ENCODE measurements around the gene ADRA2B. TPM values are rescaled to one million over a fixed set of nuclear protein-coding genes. Genes with fewer than 3 reads are reported as not detected.

The ADRA2B gene
- polyA plus RNA-seq, 4 donors, result 0.69 to 1.5 TPM; not detected in 2

DNA sequence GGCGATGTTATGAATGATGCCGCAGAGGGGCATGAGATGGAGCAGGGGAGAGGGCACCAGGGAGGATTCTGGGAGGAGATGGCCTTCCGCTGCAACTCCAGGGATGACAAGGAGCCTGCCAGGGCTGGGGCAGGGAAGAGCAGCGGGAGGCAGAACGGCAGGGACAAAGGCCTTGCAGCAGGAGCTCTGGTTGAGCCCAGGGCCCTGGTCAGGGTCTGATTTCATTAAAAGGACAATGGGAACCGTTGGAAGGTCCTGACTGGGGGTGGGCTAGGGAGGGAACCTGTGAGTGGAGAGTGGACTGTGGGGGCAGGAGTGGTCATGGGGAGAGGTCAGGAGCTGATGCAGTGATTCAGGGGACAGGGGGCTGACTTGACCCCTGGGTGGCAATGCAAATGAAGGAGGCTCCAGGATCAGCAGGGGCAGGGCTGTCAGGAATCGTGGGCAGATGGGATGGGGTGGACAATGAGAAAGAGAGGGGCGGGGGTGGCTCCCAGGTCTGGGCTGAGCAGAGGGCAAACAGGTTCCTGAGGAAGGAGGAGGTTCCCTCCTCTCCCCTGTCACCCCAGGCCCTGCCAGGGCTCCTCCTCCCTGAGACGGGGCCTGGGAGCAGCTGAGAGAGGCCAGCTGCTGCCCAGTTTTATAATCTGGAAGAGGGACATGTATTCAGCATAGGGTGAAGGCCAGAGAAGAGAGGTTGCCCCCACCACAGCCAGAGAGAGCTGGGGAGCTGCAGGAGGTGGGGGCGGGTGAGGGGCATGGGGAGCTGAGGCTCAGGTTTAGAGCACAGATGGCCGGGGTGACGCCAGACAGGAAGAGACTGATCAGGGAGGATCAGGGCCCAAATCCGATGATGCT lies 36.2 kb upstream of the ADRA2B start:
- no peak overlapping the region for H3K4me3 ChIP-seq (ENCODE audit: low read depth in 1 of 3, low read length in 3 of 3)
- no peaks in the 10 kb centered on the region for H3K9me3 ChIP-seq (ENCODE audit: control insufficient read depth in 2 of 2, insufficient read depth in 1 of 2, low read depth in 1 of 2, low read length in 1 of 2)
- H3K36me3 ChIP-seq (ENCODE audit: control insufficient read depth in 3 of 3, insufficient read depth in 2 of 3, low read depth in 1 of 3, low read length in 3 of 3), result no peaks in the 10 kb centered on the region
- DNase-seq (no peak), FAIRE-seq (no peak)
- H3K27ac ChIP-seq (ENCODE audit: low read depth in 1 of 3, low read length in 2 of 3), result no peak overlapping the region
- WGBS, 3 donors, result 75 to 81% (median 80%) methylated on average over 13 of the region's 13 CpGs
- H3K27me3 ChIP-seq (ENCODE audit: control insufficient read depth in 3 of 3, insufficient read depth in 3 of 3, low read length in 3 of 3), result no peaks in the 10 kb centered on the region
- peaks cover 0 to 7% (median 0%) of the 10 kb centered on the region in 3 donors for H3K4me1 ChIP-seq (ENCODE audit: control insufficient read depth in 3 of 3, insufficient read depth in 2 of 3, low read depth in 1 of 3, low read length in 2 of 3)

- no peak for FAIRE-seq
Measured at GRCh38 chr2:96151595-96152303, 35.4 kb upstream of the ADRA2B start.

GRCh38 chr2:96150791-96151594 lies 34.6 kb upstream of the ADRA2B start:
- FAIRE-seq (no peak), DNase-seq (no peak)
- 92 to 95% (median 93%) methylated on average over 14 of the region's 14 CpGs for WGBS, 3 donors
- no peaks in the 10 kb centered on the region for H3K9me3 ChIP-seq (ENCODE audit: control insufficient read depth in 2 of 2, insufficient read depth in 1 of 2, low read depth in 1 of 2, low read length in 1 of 2)
- H3K27me3 ChIP-seq (ENCODE audit: control insufficient read depth in 3 of 3, insufficient read depth in 3 of 3, low read length in 3 of 3), result no peaks in the 10 kb centered on the region
- no peak overlapping the region for H3K4me3 ChIP-seq (ENCODE audit: low read depth in 1 of 3, low read length in 3 of 3)
- H3K27ac ChIP-seq (ENCODE audit: low read depth in 1 of 3, low read length in 2 of 3), result no peak overlapping the region
- peaks cover 0 to 19% (median 0%) of the 10 kb centered on the region in 3 donors for H3K4me1 ChIP-seq (ENCODE audit: control insufficient read depth in 3 of 3, insufficient read depth in 2 of 3, low read depth in 1 of 3, low read length in 2 of 3)
- no peaks in the 10 kb centered on the region for H3K36me3 ChIP-seq (ENCODE audit: control insufficient read depth in 3 of 3, insufficient read depth in 2 of 3, low read depth in 1 of 3, low read length in 3 of 3)

More at GRCh38 chr2:96151595-96152303, 35.4 kb upstream of the ADRA2B start:
- H3K36me3 ChIP-seq (ENCODE audit: control insufficient read depth in 3 of 3, insufficient read depth in 2 of 3, low read depth in 1 of 3, low read length in 3 of 3), result no peaks in the 10 kb centered on the region
- WGBS, 3 donors, result 86 to 90% (median 86%) methylated on average over 9 of the region's 9 CpGs
- no peak for DNase-seq
- peaks cover 0 to 11% (median 0%) of the 10 kb centered on the region in 3 donors for H3K4me1 ChIP-seq (ENCODE audit: control insufficient read depth in 3 of 3, insufficient read depth in 2 of 3, low read depth in 1 of 3, low read length in 2 of 3)
- H3K4me3 ChIP-seq (ENCODE audit: low read depth in 1 of 3, low read length in 3 of 3), result no peak overlapping the region
- no peaks in the 10 kb centered on the region for H3K27me3 ChIP-seq (ENCODE audit: control insufficient read depth in 3 of 3, insufficient read depth in 3 of 3, low read length in 3 of 3)
- no peaks in the 10 kb centered on the region for H3K9me3 ChIP-seq (ENCODE audit: control insufficient read depth in 2 of 2, insufficient read depth in 1 of 2, low read depth in 1 of 2, low read length in 1 of 2)
- H3K27ac ChIP-seq (ENCODE audit: low read depth in 1 of 3, low read length in 2 of 3), result no peak overlapping the region

GRCh38 chr2:96150007-96150640 lies 33.8 kb upstream of the ADRA2B start:
- FAIRE-seq, result no peak
- no peak overlapping the region for H3K27ac ChIP-seq (ENCODE audit: low read depth in 1 of 3, low read length in 2 of 3)
- H3K27me3 ChIP-seq (ENCODE audit: control insufficient read depth in 3 of 3, insufficient read depth in 3 of 3, low read length in 3 of 3), result no peaks in the 10 kb centered on the region
- 92 to 98% (median 95%) methylated on average over 6 of the region's 6 CpGs for WGBS, 3 donors
- H3K4me1 ChIP-seq (ENCODE audit: control insufficient read depth in 3 of 3, insufficient read depth in 2 of 3, low read depth in 1 of 3, low read length in 2 of 3), result peaks cover 0 to 25% (median 0%) of the 10 kb centered on the region in 3 donors
- H3K4me3 ChIP-seq (ENCODE audit: low read depth in 1 of 3, low read length in 3 of 3), result no peak overlapping the region
- DNase-seq, result no peak
- H3K9me3 ChIP-seq (ENCODE audit: control insufficient read depth in 2 of 2, insufficient read depth in 1 of 2, low read depth in 1 of 2, low read length in 1 of 2), result no peaks in the 10 kb centered on the region
- H3K36me3 ChIP-seq (ENCODE audit: control insufficient read depth in 3 of 3, insufficient read depth in 2 of 3, low read depth in 1 of 3, low read length in 3 of 3), result no peaks in the 10 kb centered on the region

- Histone ChIP-seq H3K4me3 (ENCODE audit: low read depth in 1 of 3, low read length in 3 of 3) (no peak overlapping the region), H3K27me3 (ENCODE audit: control insufficient read depth in 3 of 3, insufficient read depth in 3 of 3, low read length in 3 of 3) (peaks cover 0 to 5% (median 0%) of the 10 kb centered on the region in 3 donors), H3K4me1 (ENCODE audit: control insufficient read depth in 3 of 3, insufficient read depth in 2 of 3, low read depth in 1 of 3, low read length in 2 of 3) (peaks cover 0 to 31% (median 0%) of the 10 kb centered on the region in 3 donors), H3K36me3 (ENCODE audit: control insufficient read depth in 3 of 3, insufficient read depth in 2 of 3, low read depth in 1 of 3, low read length in 3 of 3) (peaks cover 0 to 5% (median 0%) of the 10 kb centered on the region in 3 donors), H3K9me3 (ENCODE audit: control insufficient read depth in 2 of 2, insufficient read depth in 1 of 2, low read depth in 1 of 2, low read length in 1 of 2) (no peaks in the 10 kb centered on the region), H3K27ac (ENCODE audit: low read depth in 1 of 3, low read length in 2 of 3) (peak overlapping the region in 2 of 3 donors; percentile 34 to 89)
- FAIRE-seq, result no peak
- peak; percentile 77 to 80 for DNase-seq
- WGBS, 3 donors, result 27 to 33% (median 30%) methylated on average over 23 to 29 of the region's 29 CpGs
Measured at GRCh38 chr2:96148410-96149217, 32.2 kb upstream of the ADRA2B start.

- H3K27ac ChIP-seq (ENCODE audit: low read depth in 1 of 3, low read length in 2 of 3), result peak overlapping the region in 1 of 3 donors; percentile 89
- H3K36me3 ChIP-seq (ENCODE audit: control insufficient read depth in 3 of 3, insufficient read depth in 2 of 3, low read depth in 1 of 3, low read length in 3 of 3), result peaks cover 0 to 7% (median 0%) of the 10 kb centered on the region in 3 donors
- H3K4me1 ChIP-seq (ENCODE audit: control insufficient read depth in 3 of 3, insufficient read depth in 2 of 3, low read depth in 1 of 3, low read length in 2 of 3), result peaks cover 0 to 31% (median 0%) of the 10 kb centered on the region in 3 donors
- no peak for DNase-seq
- no peak for FAIRE-seq
- no peak overlapping the region for H3K4me3 ChIP-seq (ENCODE audit: low read depth in 1 of 3, low read length in 3 of 3)
- peaks cover 0 to 5% (median 0%) of the 10 kb centered on the region in 3 donors for H3K27me3 ChIP-seq (ENCODE audit: control insufficient read depth in 3 of 3, insufficient read depth in 3 of 3, low read length in 3 of 3)
- H3K9me3 ChIP-seq (ENCODE audit: control insufficient read depth in 2 of 2, insufficient read depth in 1 of 2, low read depth in 1 of 2, low read length in 1 of 2), result no peaks in the 10 kb centered on the region
- 75 to 77% (median 77%) methylated on average over 9 of the region's 9 CpGs for WGBS, 3 donors
Measured at GRCh38 chr2:96147593-96148201, 31.3 kb upstream of the ADRA2B start.

GRCh38 chr2:96146881-96147592 lies 30.7 kb upstream of the ADRA2B start:
- H3K36me3 ChIP-seq (ENCODE audit: control insufficient read depth in 3 of 3, insufficient read depth in 2 of 3, low read depth in 1 of 3, low read length in 3 of 3), result peaks cover 0 to 9% (median 0%) of the 10 kb centered on the region in 3 donors
- H3K27me3 ChIP-seq (ENCODE audit: control insufficient read depth in 3 of 3, insufficient read depth in 3 of 3, low read length in 3 of 3), result peaks cover 0 to 5% (median 0%) of the 10 kb centered on the region in 3 donors
- no peaks in the 10 kb centered on the region for H3K9me3 ChIP-seq (ENCODE audit: control insufficient read depth in 2 of 2, insufficient read depth in 1 of 2, low read depth in 1 of 2, low read length in 1 of 2)
- no peak for FAIRE-seq
- H3K27ac ChIP-seq (ENCODE audit: low read depth in 1 of 3, low read length in 2 of 3), result peak overlapping the region in 2 of 3 donors; percentile 58 to 89
- H3K4me3 ChIP-seq (ENCODE audit: low read depth in 1 of 3, low read length in 3 of 3), result no peak overlapping the region
- WGBS, 3 donors, result 75 to 78% (median 78%) methylated on average over 9 of the region's 9 CpGs
- DNase-seq, result no peak
- peaks cover 0 to 31% (median 0%) of the 10 kb centered on the region in 3 donors for H3K4me1 ChIP-seq (ENCODE audit: control insufficient read depth in 3 of 3, insufficient read depth in 2 of 3, low read depth in 1 of 3, low read length in 2 of 3)
